Hepatocyte (in vitro differentiated cells): ENCODE data around the gene BMAL1. TPM values are rescaled to one million over a fixed set of nuclear protein-coding genes. Genes with fewer than 3 reads are reported as not detected.

Experiments
- DNase-seq: peaks from one replicate; pipeline ENCODE4 v3.0.0-alpha.2; 2016; ENCODE audit warnings: low spot score
- H2AFZ ChIP-seq: fragments of 200-600 bp; sonication (generic); 2 replicates; pipeline ENCODE4 v1.6.0; 2016; ENCODE audit warnings: antibody characterized with exemption, mild to moderate bottlenecking
- H3K27ac ChIP-seq: fragments of 200-600 bp; sonication (generic); 2 replicates; pipeline ENCODE4 v1.5.1; 2016; ENCODE audit warnings: mild to moderate bottlenecking
- H3K27me3 ChIP-seq: fragments of 200-600 bp; sonication (generic); 2 replicates; pipeline ENCODE4 v1.6.1; 2016
- H3K36me3 ChIP-seq: fragments of 200-600 bp; sonication (generic); replicated peaks from 2 replicates; pipeline ENCODE4 v1.5.1; 2016; ENCODE audit warnings: low read depth; ENCODE audit not compliant: insufficient read depth
- H3K4me1 ChIP-seq: fragments of 200-600 bp; sonication (generic); 2 replicates; pipeline ENCODE4 v1.5.1; 2016; ENCODE audit warnings: mild to moderate bottlenecking, moderate library complexity; ENCODE audit not compliant: insufficient read depth
- H3K4me2 ChIP-seq: fragments of 200-600 bp; sonication (generic); 2 replicates; pipeline ENCODE4 v1.6.0; 2016
- H3K4me3 ChIP-seq: fragments of 200-600 bp; sonication (generic); 2 replicates; pipeline ENCODE4 v1.5.1; 2016; ENCODE audit warnings: mild to moderate bottlenecking
- H3K79me2 ChIP-seq: fragments of 200-600 bp; sonication (generic); 2 replicates; pipeline ENCODE4 v1.6.0; 2017; ENCODE audit warnings: mild to moderate bottlenecking
- H3K9me2 ChIP-seq: fragments of 200-600 bp; sonication (generic); replicated peaks from 2 replicates; pipeline ENCODE4 v1.6.0; 2017; ENCODE audit warnings: mild to moderate bottlenecking; ENCODE audit not compliant: insufficient read depth
- H3K9me3 ChIP-seq: fragments of 200-600 bp; sonication (generic); 2 replicates; pipeline ENCODE4 v1.5.1; 2016; ENCODE audit warnings: low read depth, mild to moderate bottlenecking
- H4K20me1 ChIP-seq: fragments of 200-600 bp; sonication (generic); 2 replicates; pipeline ENCODE4 v1.6.0; 2016; ENCODE audit warnings: mild to moderate bottlenecking; ENCODE audit not compliant: insufficient read depth, poor library complexity, severe bottlenecking
- EZH2 ChIP-seq: fragments of 200-600 bp; sonication (generic); IDR thresholded peaks from 2 replicates; pipeline ENCODE4 v1.6.1; 2016; ENCODE audit warnings: antibody characterized with exemption, mild to moderate bottlenecking, borderline replicate concordance
- EZH2phosphoT487 ChIP-seq: fragments of 200-600 bp; sonication (generic); IDR thresholded peaks from one replicate; pipeline ENCODE4 v1.6.1; 2018; ENCODE audit warnings: antibody characterized with exemption, mild to moderate bottlenecking, low read depth, moderate library complexity; ENCODE audit not compliant: unreplicated experiment, severe bottlenecking
- WGBS: methylation state at CpG from one replicate; pipeline ENCODE4 v1.1.6; 2016; ENCODE audit warnings: low lambda C conversion rate; ENCODE audit errors: missing lambda C conversion rate; 5-methylcytosine and 5-hydroxymethylcytosine counted together
- polyA plus RNA-seq: library from polyadenylated mRNA; unstranded; fragments of >200 nt; fragmentation: Nextera tagmentation; extraction: Ambion mirVana; gene quantifications from 2 replicates; pipeline ENCODE4 v1.2.1, GENCODE V29; 2016
- total RNA-seq: library from RNA; depleted of rRNA; stranded (reverse); fragments of >200 nt; gene quantifications from 2 replicates; pipeline ENCODE4 v1.2.3, GENCODE V29; 2014
- TF ChIP-seq, protein P1 (sequence below): fragments of 200-600 bp; sonication (generic); IDR thresholded peaks from 2 replicates; pipeline ENCODE4 v1.5.1; 2016; ENCODE audit warnings: antibody characterized with exemption, mild to moderate bottlenecking; ENCODE audit not compliant: poor library complexity

The BMAL1 gene
- total and polyA plus RNA-seq, 2 experiments from 2014 or later = 8.7 to 12.7 TPM

GRCh38 chr11:13287036-13287435, 9.4 kb downstream of the BMAL1 start:
- H3K27ac ChIP-seq = no peak overlapping the region
- TF ChIP-seq EZH2phosphoT487 (no peak), EZH2 (no peak)
- TF ChIP-seq, protein P1, sequence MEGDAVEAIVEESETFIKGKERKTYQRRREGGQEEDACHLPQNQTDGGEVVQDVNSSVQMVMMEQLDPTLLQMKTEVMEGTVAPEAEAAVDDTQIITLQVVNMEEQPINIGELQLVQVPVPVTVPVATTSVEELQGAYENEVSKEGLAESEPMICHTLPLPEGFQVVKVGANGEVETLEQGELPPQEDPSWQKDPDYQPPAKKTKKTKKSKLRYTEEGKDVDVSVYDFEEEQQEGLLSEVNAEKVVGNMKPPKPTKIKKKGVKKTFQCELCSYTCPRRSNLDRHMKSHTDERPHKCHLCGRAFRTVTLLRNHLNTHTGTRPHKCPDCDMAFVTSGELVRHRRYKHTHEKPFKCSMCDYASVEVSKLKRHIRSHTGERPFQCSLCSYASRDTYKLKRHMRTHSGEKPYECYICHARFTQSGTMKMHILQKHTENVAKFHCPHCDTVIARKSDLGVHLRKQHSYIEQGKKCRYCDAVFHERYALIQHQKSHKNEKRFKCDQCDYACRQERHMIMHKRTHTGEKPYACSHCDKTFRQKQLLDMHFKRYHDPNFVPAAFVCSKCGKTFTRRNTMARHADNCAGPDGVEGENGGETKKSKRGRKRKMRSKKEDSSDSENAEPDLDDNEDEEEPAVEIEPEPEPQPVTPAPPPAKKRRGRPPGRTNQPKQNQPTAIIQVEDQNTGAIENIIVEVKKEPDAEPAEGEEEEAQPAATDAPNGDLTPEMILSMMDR = no peak
- no peak for DNase-seq
- 88% methylated on average over 3 of the region's 3 CpGs for WGBS
- H2AFZ ChIP-seq = no peak overlapping the region
- H3K27me3 ChIP-seq = no peaks in the 10 kb centered on the region
- H3K4me3 ChIP-seq = no peak overlapping the region
- H3K79me2 ChIP-seq = peaks cover 7% of the 10 kb centered on the region
- no peaks in the 10 kb centered on the region for H3K9me2 ChIP-seq
- no peak overlapping the region for H3K4me2 ChIP-seq
- peaks cover 3% of the 10 kb centered on the region for H4K20me1 ChIP-seq
- H3K4me1 ChIP-seq = no peaks in the 10 kb centered on the region
- H3K36me3 ChIP-seq = no peaks in the 10 kb centered on the region
- no peaks in the 10 kb centered on the region for H3K9me3 ChIP-seq

DNA sequence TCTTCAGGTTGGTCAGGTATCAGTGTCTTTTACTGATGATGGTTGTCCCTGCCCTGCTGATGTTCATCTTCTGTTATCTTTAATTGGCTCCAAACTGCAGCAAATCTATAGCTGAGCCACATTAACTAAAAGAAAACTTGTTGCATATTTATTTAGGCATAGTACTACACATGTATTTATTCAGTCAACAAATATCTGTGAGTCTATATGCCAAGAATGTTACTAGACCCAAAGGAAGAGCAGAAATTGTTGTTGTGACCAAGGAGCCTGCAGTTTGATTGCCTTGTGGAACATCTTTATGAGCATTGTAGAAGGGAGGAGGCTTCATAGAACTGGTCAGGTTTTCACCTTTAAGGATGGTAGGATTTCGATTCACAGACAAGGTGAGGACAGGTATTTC, 10.1 kb downstream of the BMAL1 start:
- H3K4me2 ChIP-seq = no peak overlapping the region
- H3K4me1 ChIP-seq = no peaks in the 10 kb centered on the region
- WGBS = 81% methylated on average over 1 of the region's 1 CpG
- no peak overlapping the region for H3K27ac ChIP-seq
- no peaks in the 10 kb centered on the region for H3K27me3 ChIP-seq
- no peaks in the 10 kb centered on the region for H3K36me3 ChIP-seq
- no peaks in the 10 kb centered on the region for H3K9me3 ChIP-seq
- H3K79me2 ChIP-seq = peaks cover 7% of the 10 kb centered on the region
- no peak overlapping the region for H3K4me3 ChIP-seq
- peaks cover 3% of the 10 kb centered on the region for H4K20me1 ChIP-seq
- DNase-seq = no peak
- no peak for TF ChIP-seq EZH2phosphoT487
- H3K9me2 ChIP-seq = no peaks in the 10 kb centered on the region
- H2AFZ ChIP-seq = no peak overlapping the region

GRCh38 chr11:13288375-13289029, 10.9 kb downstream of the BMAL1 start:
- 89% methylated on average over 3 of the region's 3 CpGs for WGBS
- Histone ChIP-seq H3K79me2 (peaks cover 7% of the 10 kb centered on the region), H3K4me1 (no peaks in the 10 kb centered on the region)

DNA sequence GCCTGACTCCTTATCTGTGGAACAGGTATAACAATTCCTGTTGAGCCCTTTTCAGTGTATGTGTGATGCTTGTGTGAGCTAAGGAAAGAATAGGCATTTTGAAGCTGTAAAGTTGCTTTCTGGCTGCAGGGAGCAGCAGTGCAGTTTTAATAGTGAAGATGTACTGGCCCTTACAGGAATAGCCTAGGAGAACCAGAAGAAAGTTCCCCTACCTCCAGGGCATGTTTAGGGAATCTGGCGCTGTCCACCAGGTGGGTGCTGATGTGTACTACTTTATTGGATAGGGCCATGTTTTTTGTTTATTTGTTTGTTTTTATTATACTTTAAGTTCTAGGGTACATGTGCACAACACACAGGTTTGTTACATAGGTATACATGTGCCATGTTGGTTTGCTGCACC, 11.5 kb downstream of the BMAL1 start:
- H4K20me1 ChIP-seq = peaks cover 6% of the 10 kb centered on the region
- WGBS = 46% methylated on average over 1 of the region's 1 CpG

More at GRCh38 chr11:13288375-13289029, 10.9 kb downstream of the BMAL1 start:
- Histone ChIP-seq H3K36me3 (no peaks in the 10 kb centered on the region), H3K9me2 (no peaks in the 10 kb centered on the region), H3K9me3 (no peaks in the 10 kb centered on the region), H3K4me3 (no peak overlapping the region), H3K4me2 (no peak overlapping the region), H3K27ac (no peak overlapping the region), H2AFZ (no peak overlapping the region), H3K27me3 (no peaks in the 10 kb centered on the region), H4K20me1 (peaks cover 3% of the 10 kb centered on the region)
- TF ChIP-seq EZH2 (no peak), EZH2phosphoT487 (no peak)
- TF ChIP-seq, protein P1 = no peak
- DNase-seq = no peak

More for the DNA sequence above, 11.5 kb downstream of the BMAL1 start:
- H3K36me3 ChIP-seq = no peaks in the 10 kb centered on the region
- H3K27me3 ChIP-seq = no peaks in the 10 kb centered on the region
- H3K9me3 ChIP-seq = no peaks in the 10 kb centered on the region
- no peaks in the 10 kb centered on the region for H3K9me2 ChIP-seq
- H3K27ac ChIP-seq = no peak overlapping the region
- TF ChIP-seq EZH2phosphoT487 = no peak
- TF ChIP-seq EZH2 = no peak
- TF ChIP-seq, protein P1 = no peak
- DNase-seq = no peak
- no peak overlapping the region for H3K4me2 ChIP-seq
- peaks cover 7% of the 10 kb centered on the region for H3K79me2 ChIP-seq
- H3K4me3 ChIP-seq = no peak overlapping the region
- no peaks in the 10 kb centered on the region for H3K4me1 ChIP-seq
- no peak overlapping the region for H2AFZ ChIP-seq
